NCI-H146 treated with DMSO at 0.1 percent for 48 hours (cell line): Measurements from ENCODE around the gene GPI.
"Not testable (repeated sequence)": the region's sequence is repeated elsewhere in the genome, so short reads cannot be mapped to it uniquely, and the experiment has no call there.

Experiments used
- DNase-seq: peaks from one replicate; lab custom pipeline; 2025; ENCODE audit not compliant: unreplicated experiment; lab: John Stamatoyannopoulos, UW

The GPI gene

GRCh38 chr19:34366738-34367623, 2.0 kb downstream of the GPI start:
- no peak for DNase-seq

GRCh38 chr19:34367624-34367957, 2.6 kb downstream of the GPI start:
- DNase-seq: no peak

GRCh38 chr19:34368338-34368737, 3.3 kb downstream of the GPI start:
- no peak for DNase-seq

- not testable (repeated sequence) for DNase-seq
Observed at GRCh38 chr19:34369166-34369565, 4.2 kb downstream of the GPI start.

- no peak for DNase-seq
Observed at GRCh38 chr19:34370117-34370516, 5.1 kb downstream of the GPI start.

GRCh38 chr19:34370983-34371382, 6.0 kb downstream of the GPI start:
- DNase-seq: no peak

GRCh38 chr19:34373601-34374288, 8.7 kb downstream of the GPI start:
- DNase-seq: no peak

GRCh38 chr19:34375598-34375997, 10.6 kb downstream of the GPI start:
- DNase-seq: no peak

- DNase-seq: no peak
Observed at GRCh38 chr19:34380639-34381241, 15.7 kb downstream of the GPI start.

GRCh38 chr19:34381399-34382251, 16.6 kb downstream of the GPI start:
- no peak for DNase-seq

- no peak for DNase-seq
Observed at GRCh38 chr19:34382471-34382870, 17.5 kb downstream of the GPI start.

GRCh38 chr19:34383599-34383998, 18.6 kb downstream of the GPI start:
- no peak for DNase-seq

- DNase-seq: no peak
Observed at GRCh38 chr19:34386645-34387445, 21.8 kb downstream of the GPI start.

GRCh38 chr19:34387446-34387810, 22.4 kb downstream of the GPI start:
- DNase-seq: no peak

- not testable (repeated sequence) for DNase-seq
Observed at GRCh38 chr19:34388745-34389144, 23.7 kb downstream of the GPI start.

GRCh38 chr19:34391813-34392212, 26.8 kb downstream of the GPI start:
- DNase-seq: no peak

GRCh38 chr19:34393031-34393430, 28.0 kb downstream of the GPI start:
- DNase-seq: no peak

GRCh38 chr19:34393629-34394028, 28.6 kb downstream of the GPI start:
- DNase-seq: no peak

- no peak for DNase-seq
Observed at GRCh38 chr19:34397853-34398252, 32.9 kb downstream of the GPI start.

- no peak for DNase-seq
Observed at GRCh38 chr19:34399886-34400285, 34.9 kb downstream of the GPI start.
